ENCODE results near the gene ZNF540. TPM values are rescaled to one million over a fixed set of nuclear protein-coding genes. Genes with fewer than 3 reads are reported as not detected.

ZNF540 gene
- total and polyA plus RNA-seq, 2 of the 8 experiments (the other 6 are each of a cell fraction or from before 2014, with no cell fraction given) = 0.15 to 0.17 TPM

- H2BK120ac ChIP-seq (replicated peaks; ENCODE audit: low read depth, low read length) = no peak overlapping the region
- peaks cover 5 to 15% of the 10 kb centered on the region in 2 experiments for H3K9me3 ChIP-seq (ENCODE audit: insufficient read depth in 2 of 2, low read depth in 1 of 2, low read length in 1 of 2)
- no peak overlapping the region for H2BK12ac ChIP-seq (ENCODE audit: low read depth, low read length)
- no peak overlapping the region for H3K23ac ChIP-seq (ENCODE audit: insufficient read length)
- no peak overlapping the region for H3K14ac ChIP-seq (ENCODE audit: insufficient read length)
- peak overlapping the region; percentile 97 for H2AFZ ChIP-seq (ENCODE audit: low read length)
- H4K5ac ChIP-seq (ENCODE audit: insufficient read length, low read depth, low read length) = no peak overlapping the region
- H3K27me3 ChIP-seq (replicated peaks in 1 of 4; ENCODE audit: control insufficient read depth in 3 of 4, extremely low read depth in 1 of 4, insufficient read depth in 3 of 4, low read length in 3 of 4) = peaks cover 0 to 4% (median 0%) of the 10 kb centered on the region in 4 experiments; a peak in 1 of 7 replicates
- WGBS, 2 experiments (ENCODE audit: extremely low coverage in 1 of 2, insufficient coverage in 1 of 2, insufficient read length in 1 of 2, insufficient replicate concordance in 2 of 2, low coverage in 1 of 2, low lambda C conversion rate in 2 of 2, missing lambda C conversion rate in 1 of 2) = 8% methylated on average over 20 of the region's 20 CpGs; no CpG with 5 or more reads in 1 of the 2 experiments
- no peak overlapping the region for H3K56ac ChIP-seq (replicated peaks; ENCODE audit: insufficient read length, low read depth, low read length)
- no peak overlapping the region for H3K9ac ChIP-seq (replicated peaks in 1 of 4; ENCODE audit: extremely low read depth in 1 of 4, low read depth in 3 of 4, low read length in 3 of 4)
- H3K4me2 ChIP-seq (ENCODE audit: insufficient read depth in 1 of 2, low read depth in 2 of 2, low read length in 2 of 2) = peak overlapping the region; percentile 77 to 99
- no peak overlapping the region for H2BK20ac ChIP-seq (ENCODE audit: low read length)
- no peak overlapping the region for H3K18ac ChIP-seq (ENCODE audit: extremely low read depth, low read length)
- H3K4me1 ChIP-seq (replicated peaks in 1 of 4; ENCODE audit: control insufficient read depth in 3 of 4, insufficient read depth in 4 of 4, low read length in 3 of 4) = peaks cover 0 to 2% (median 0%) of the 10 kb centered on the region in 4 experiments; a peak in 4 of 7 replicates
- ChIA-PET CTCF (ENCODE audit: partially characterized antibody) (interaction anchor here (3.6 kb wide), 1 partner anchor 12 kb away, joined by 14 read pairs; no protein-coding TSS in a partner anchor), POLR2A (ENCODE audit: partially characterized antibody) (interaction anchor here (0.7 to 2.4 kb wide), 11 partner anchors 9 to 270 kb away, joined by 3 to 18 read pairs (median 6); partner anchors contain the start of genes ZFP30, ZNF527, ZNF569 and ZNF573)
- no peak overlapping the region for H4K91ac ChIP-seq (replicated peaks; ENCODE audit: insufficient read length, low read length)
- DNase-seq (ENCODE audit: low read depth in 1 of 2, low spot score in 2 of 2) (no peak), FAIRE-seq (no peak)
- no peak overlapping the region for H2BK5ac ChIP-seq (ENCODE audit: low read depth, low read length)
- no peaks in the 10 kb centered on the region for H3K79me2 ChIP-seq (ENCODE audit: control insufficient read depth in 1 of 2, insufficient read depth in 2 of 2, low read length in 2 of 2)
- peaks cover 0 to 6% (median 0%) of the 10 kb centered on the region in 4 experiments; a peak in 1 of 8 replicates for H3K36me3 ChIP-seq (ENCODE audit: control insufficient read depth in 2 of 4, insufficient read depth in 4 of 4, low read length in 3 of 4)
- no peak overlapping the region for H3K27ac ChIP-seq (ENCODE audit: low read depth, low read length)
- no peaks in the 10 kb centered on the region for H3K79me1 ChIP-seq (ENCODE audit: low read depth, low read length)
- H4K20me1 ChIP-seq (replicated peaks in 1 of 2; ENCODE audit: control insufficient read depth in 1 of 2, insufficient read depth in 2 of 2, low read length in 2 of 2) = no peaks in the 10 kb centered on the region
- no peak overlapping the region; the same call in 1 of the 2 replicates for H4K8ac ChIP-seq (ENCODE audit: extremely low read depth, insufficient read depth, low read length)
- H2AK5ac ChIP-seq (ENCODE audit: low read depth, low read length) = no peak overlapping the region
- H2BK15ac ChIP-seq (ENCODE audit: low read length) = no peak overlapping the region
- peak overlapping the region; percentile 64 to 82 (median 76); a peak in 7 of 8 replicates for H3K4me3 ChIP-seq (ENCODE audit: extremely low read depth in 1 of 4, insufficient read depth in 2 of 4, low read depth in 3 of 4, low read length in 4 of 4)
- peaks cover 7% of the 10 kb centered on the region for H3K23me2 ChIP-seq (ENCODE audit: low read depth, low read length)
- H3K4ac ChIP-seq (replicated peaks; ENCODE audit: insufficient read length, low read depth, low read length) = no peak overlapping the region
- TF ChIP-seq TAF7 (optimal IDR thresholded peaks at IDR 0.05; ENCODE audit: borderline replicate concordance, low read depth, low read length) (no peak), ZNF274 (IDR thresholded peaks at IDR 0.05; ENCODE audit: borderline replicate concordance, extremely low read depth, low read length) (no peak), KDM4A (IDR thresholded peaks at IDR 0.05; ENCODE audit: low read depth, low read length, severe bottlenecking) (no peak), SAP30 (IDR thresholded peaks at IDR 0.05; ENCODE audit: insufficient read depth, insufficient replicate concordance, low read length) (peak; percentile 69), CTCF (IDR thresholded peaks at IDR 0.05; ENCODE audit: control extremely low read depth in 1 of 3, insufficient read depth in 1 of 3, low read depth in 1 of 3, low read length in 3 of 3) (no peak), BRCA1 (IDR thresholded peaks at IDR 0.05; ENCODE audit: low read depth, low read length) (no peak), USF2 (IDR thresholded peaks at IDR 0.05; ENCODE audit: low read length) (no peak), POLR2A (IDR thresholded peaks at IDR 0.05; ENCODE audit: control extremely low read depth in 1 of 2, low read depth in 2 of 2, low read length in 2 of 2) (no peak), EP300 (IDR thresholded peaks at IDR 0.05; ENCODE audit: borderline replicate concordance in 1 of 2, low read depth in 2 of 2, low read length in 2 of 2) (no peak)
Observed at GRCh38 chr19:37594982-37595382, 306 bp downstream of the ZNF540 start.

Measured in H1 (cell line).